B cell (primary cell): ENCODE results near the gene FKBP2.

Source experiments
- CTCF ChIP-seq: fragments of 200-600 bp; IDR thresholded peaks from one replicate; pipeline ENCODE4 v1.8.0; 2022; ENCODE audit warnings: antibody characterized with exemption, mild to moderate bottlenecking
- EZH2 ChIP-seq: IDR thresholded peaks from 2 replicates; pipeline ENCODE4 v1.6.1; 2012; ENCODE audit warnings: borderline replicate concordance, low read depth, mild to moderate bottlenecking, moderate library complexity, low read length; ENCODE audit not compliant: insufficient read depth, poor library complexity, severe bottlenecking

- TF ChIP-seq EZH2 (no peak), CTCF (no peak)
Measured at GRCh38 chr11:64203421-64204079, 37.3 kb upstream of the FKBP2 start.
